GM10266 (cell line): ENCODE data around the gene SLC30A10.
"Not testable (repeated sequence)": the region's sequence is repeated elsewhere in the genome, so short reads cannot be mapped to it uniquely, and the experiment has no call there.

Source experiments
- DNase-seq: peaks from one replicate; pipeline ENCODE4 v3.0.0; 2012; ENCODE audit errors: extremely low spot score
- CTCF ChIP-seq: IDR thresholded peaks from 2 replicates; pipeline ENCODE4 v1.5.1; 2012; ENCODE audit warnings: mild to moderate bottlenecking, low read depth; ENCODE audit not compliant: control insufficient read depth, insufficient read depth; ENCODE audit errors: missing control alignments

The SLC30A10 gene

GRCh38 chr1:219875860-219876259, 52.5 kb downstream of the SLC30A10 start:
- DNase-seq: no peak
- no peak for TF ChIP-seq CTCF

DNA sequence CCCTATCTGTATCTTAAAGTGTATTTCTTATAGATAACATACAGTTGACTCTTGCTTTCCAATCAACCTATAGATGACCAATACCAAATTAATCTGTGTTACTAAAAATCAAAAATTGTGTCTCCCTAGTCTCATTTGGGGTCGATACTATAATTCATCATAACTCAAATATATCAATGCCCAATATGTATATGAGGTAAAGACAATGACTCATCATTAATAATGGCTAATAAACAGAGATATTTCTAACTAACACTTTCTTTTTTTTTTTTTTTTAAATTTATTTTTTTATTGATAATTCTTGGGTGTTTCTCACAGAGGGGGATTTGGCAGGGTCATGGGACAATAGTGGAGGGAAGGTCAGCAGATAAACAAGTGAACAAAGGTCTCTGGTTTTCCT, 55.8 kb downstream of the SLC30A10 start:
- not testable (repeated sequence) for DNase-seq

DNA sequence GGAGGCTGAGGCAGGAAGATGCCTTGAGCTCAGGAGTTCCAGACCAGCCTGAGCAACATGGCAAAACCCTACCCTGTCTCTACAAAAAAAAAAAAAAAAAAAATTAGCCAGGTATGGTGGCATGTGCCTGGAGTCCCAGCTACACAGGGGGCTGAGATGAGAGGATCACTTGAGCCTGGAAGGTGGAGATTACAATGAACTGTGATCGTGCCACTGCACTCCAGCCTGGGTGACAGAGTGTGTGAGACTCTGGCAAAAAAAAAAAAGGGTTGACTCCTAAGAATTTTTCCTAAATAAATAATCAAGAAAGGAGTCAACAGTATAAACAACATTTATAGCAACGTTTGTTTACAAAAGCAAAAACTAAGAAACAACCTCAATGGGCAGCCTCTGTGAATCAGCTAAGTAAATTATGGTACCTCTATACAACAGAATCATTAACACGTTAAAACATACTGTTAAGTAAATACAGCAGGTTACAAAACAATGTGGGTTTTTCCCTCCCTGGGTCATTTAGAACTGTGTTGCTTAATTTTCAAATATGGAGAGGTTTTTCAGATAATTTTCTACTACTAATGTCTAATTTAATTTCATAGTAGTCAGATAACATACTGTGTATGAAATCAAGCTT, 56.8 kb downstream of the SLC30A10 start:
- DNase-seq: no peak
- no peak for TF ChIP-seq CTCF

DNA sequence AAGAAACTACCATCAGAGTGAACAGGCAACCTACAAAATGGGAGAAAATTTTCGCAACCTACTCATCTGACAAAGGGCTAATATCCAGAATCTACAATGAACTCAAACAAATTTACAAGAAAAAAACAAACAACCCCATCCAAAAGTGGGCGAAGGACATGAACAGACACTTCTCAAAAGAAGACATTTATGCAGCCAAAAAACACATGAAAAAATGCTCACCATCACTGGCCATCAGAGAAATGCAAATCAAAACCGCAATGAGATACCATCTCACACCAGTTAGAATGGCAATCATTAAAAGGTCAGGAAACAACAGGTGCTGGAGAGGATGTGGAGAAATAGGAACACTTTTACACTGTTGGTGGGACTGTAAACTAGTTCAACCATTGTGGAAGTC, 59.7 kb downstream of the SLC30A10 start:
- DNase-seq: not testable (repeated sequence)
